Choroid plexus epithelial cell (primary cell): ENCODE data around the gene SLC8A3.

Source experiments
- DNase-seq: peaks from one replicate; pipeline ENCODE4 v3.0.0-alpha.2; 2010; ENCODE audit warnings: low read depth
- H3K4me3 ChIP-seq: 2 replicates; pipeline ENCODE4 v1.5.1; 2011; ENCODE audit warnings: low read depth, mild to moderate bottlenecking, control low read depth, low read length, moderate library complexity
- CTCF ChIP-seq: conservative IDR thresholded peaks from 2 replicates; pipeline ENCODE4 v1.5.1; 2011; ENCODE audit warnings: low read depth, mild to moderate bottlenecking, control low read depth, inconsistent platforms, low read length, moderate library complexity

The SLC8A3 gene

GRCh38 chr14:70029296-70030132 lies 159.2 kb downstream of the SLC8A3 start:
- no peak overlapping the region for H3K4me3 ChIP-seq
- TF ChIP-seq CTCF: no peak
- DNase-seq: no peak

GRCh38 chr14:70027785-70028428 lies 160.8 kb downstream of the SLC8A3 start:
- no peak overlapping the region for H3K4me3 ChIP-seq
- TF ChIP-seq CTCF: peak; percentile 95
- DNase-seq: peak; percentile 69

GRCh38 chr14:70023871-70024270 lies 164.9 kb downstream of the SLC8A3 start:
- H3K4me3 ChIP-seq: no peak overlapping the region
- no peak for DNase-seq
- TF ChIP-seq CTCF: no peak

GRCh38 chr14:70022771-70023445 lies 165.8 kb downstream of the SLC8A3 start:
- DNase-seq: no peak
- no peak overlapping the region for H3K4me3 ChIP-seq
- TF ChIP-seq CTCF: no peak

- no peak for TF ChIP-seq CTCF
- DNase-seq: no peak
- no peak overlapping the region for H3K4me3 ChIP-seq
Measured at GRCh38 chr14:70021548-70022220, 167.1 kb downstream of the SLC8A3 start.

GRCh38 chr14:70020352-70021170 lies 168.2 kb downstream of the SLC8A3 start:
- TF ChIP-seq CTCF: no peak
- no peak overlapping the region for H3K4me3 ChIP-seq
- DNase-seq: peak; percentile 47
